IMR-90 (cell line): Measurements from ENCODE around the gene TTC9.

Source experiments
- POLR2A ChIP-seq: IDR thresholded peaks from 2 replicates; pipeline ENCODE4 v1.6.1; 2012; ENCODE audit warnings: mild to moderate bottlenecking, low read depth, low read length
- RFX5 ChIP-seq: IDR thresholded peaks from 2 replicates; pipeline ENCODE4 v1.8.0; 2012; ENCODE audit warnings: low read depth, mild to moderate bottlenecking, low read length, moderate library complexity
- TF ChIP-seq, protein P1 (sequence below): conservative IDR thresholded peaks from 2 replicates; pipeline ENCODE4 v1.5.1; 2012; ENCODE audit warnings: mild to moderate bottlenecking, low read depth, low read length, improper control_type of control experiment

DNA sequence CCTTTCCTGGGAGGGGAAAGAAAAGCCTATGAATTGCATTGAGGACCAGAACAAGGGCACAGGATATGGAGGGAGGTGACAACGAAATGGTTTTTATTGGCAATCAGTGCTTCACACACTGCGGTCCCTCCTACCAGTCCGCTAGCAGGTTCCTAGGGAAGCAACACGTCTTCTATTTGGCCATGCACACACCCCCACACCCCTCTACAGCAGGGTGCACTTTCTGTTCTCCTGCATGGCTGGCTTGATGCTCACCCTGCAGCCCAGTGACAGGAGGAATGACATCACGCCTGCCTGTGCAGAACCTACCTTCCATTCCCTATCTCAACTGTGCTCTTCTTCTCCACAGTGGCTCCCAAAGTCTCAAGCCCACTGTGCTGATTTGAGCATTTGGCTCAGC lies 57.9 kb downstream of the TTC9 start:
- TF ChIP-seq, protein P1, sequence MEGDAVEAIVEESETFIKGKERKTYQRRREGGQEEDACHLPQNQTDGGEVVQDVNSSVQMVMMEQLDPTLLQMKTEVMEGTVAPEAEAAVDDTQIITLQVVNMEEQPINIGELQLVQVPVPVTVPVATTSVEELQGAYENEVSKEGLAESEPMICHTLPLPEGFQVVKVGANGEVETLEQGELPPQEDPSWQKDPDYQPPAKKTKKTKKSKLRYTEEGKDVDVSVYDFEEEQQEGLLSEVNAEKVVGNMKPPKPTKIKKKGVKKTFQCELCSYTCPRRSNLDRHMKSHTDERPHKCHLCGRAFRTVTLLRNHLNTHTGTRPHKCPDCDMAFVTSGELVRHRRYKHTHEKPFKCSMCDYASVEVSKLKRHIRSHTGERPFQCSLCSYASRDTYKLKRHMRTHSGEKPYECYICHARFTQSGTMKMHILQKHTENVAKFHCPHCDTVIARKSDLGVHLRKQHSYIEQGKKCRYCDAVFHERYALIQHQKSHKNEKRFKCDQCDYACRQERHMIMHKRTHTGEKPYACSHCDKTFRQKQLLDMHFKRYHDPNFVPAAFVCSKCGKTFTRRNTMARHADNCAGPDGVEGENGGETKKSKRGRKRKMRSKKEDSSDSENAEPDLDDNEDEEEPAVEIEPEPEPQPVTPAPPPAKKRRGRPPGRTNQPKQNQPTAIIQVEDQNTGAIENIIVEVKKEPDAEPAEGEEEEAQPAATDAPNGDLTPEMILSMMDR, result no peak
- TF ChIP-seq RFX5 (no peak), POLR2A (no peak)
